ENCODE data around the gene ARHGAP6. TPM values are rescaled to one million over a fixed set of nuclear protein-coding genes. Genes with fewer than 3 reads are reported as not detected.
A peak's percentile ranks its signal among the peaks of the same experiment; 100 is the strongest.

ARHGAP6 gene
- total and polyA plus RNA-seq, 9 of the 15 experiments (the other 6 are each of a cell fraction or from before 2014, with no cell fraction given), result 12.5 to 63.6 (median 41.8) TPM

- TF ChIP-seq ZNF407 (IDR thresholded peaks at IDR 0.05; ENCODE audit: low read depth), result no peak
- no peak for TF ChIP-seq WHSC1 (IDR thresholded peaks at IDR 0.05; ENCODE audit: low read length)
- no peak for TF ChIP-seq ILF3 (IDR thresholded peaks at IDR 0.05; ENCODE audit: borderline replicate concordance)
- TF ChIP-seq KLF16 (IDR thresholded peaks at IDR 0.05), result no peak
- peak; percentile 42 for TF ChIP-seq DACH1 (IDR thresholded peaks at IDR 0.05; ENCODE audit: partially characterized antibody)
- TF ChIP-seq SOX6 (IDR thresholded peaks at IDR 0.05), result 0 out of 2 replicates have a peak, but pooled peaks have one; percentile 44
- peak in 1 of 2 experiments; percentile 66; a peak in 2 of 4 replicates for TF ChIP-seq RCOR1 (IDR thresholded peaks at IDR 0.05; ENCODE audit: borderline replicate concordance in 1 of 2, low read depth in 2 of 2, low read length in 2 of 2)
- no peak for TF ChIP-seq CBX1 (IDR thresholded peaks at IDR 0.05; ENCODE audit: low read depth)
- TF ChIP-seq SREBF1 (IDR thresholded peaks at IDR 0.05; ENCODE audit: borderline replicate concordance, low read depth, low read length), result no peak
- peak; percentile 24; the same call in 1 of the 2 replicates for TF ChIP-seq ETV5 (CRISPR knock-in tag; IDR thresholded peaks at IDR 0.05; ENCODE audit: low read depth)
- TF ChIP-seq MAFF (IDR thresholded peaks at IDR 0.05; ENCODE audit: low read length), result no peak
- TF ChIP-seq CREM (IDR thresholded peaks at IDR 0.05; ENCODE audit: low read depth), result peak; percentile 42; the same call in 1 of the 2 replicates
- peak; percentile 25; the same call in 1 of the 2 replicates for TF ChIP-seq SMARCE1 (IDR thresholded peaks at IDR 0.05)
- 0 out of 3 replicates have a peak, but pooled peaks of 1 of the 2 experiments have one; percentile 17 for TF ChIP-seq CBX3 (IDR thresholded peaks at IDR 0.05; ENCODE audit: borderline replicate concordance in 1 of 2, low read length in 2 of 2)
- no peak for TF ChIP-seq POLR3G (IDR thresholded peaks at IDR 0.05; ENCODE audit: extremely low read depth, insufficient read length, insufficient replicate concordance)
- no peak for TF ChIP-seq AFF4 (CRISPR knock-in tag; IDR thresholded peaks at IDR 0.05)
- TF ChIP-seq TCFL5 (CRISPR knock-in tag; conservative IDR thresholded peaks at IDR 0.05), result no peak
Observed at GRCh38 chrX:11419102-11419501, 246.6 kb downstream of the ARHGAP6 start (continued).
